ENCODE results near the gene TBC1D8.
A peak's percentile ranks its signal among the peaks of the same experiment; 100 is the strongest.

Gene TBC1D8

GRCh38 chr2:100993294-100993693 is 157.9 kb downstream of the TBC1D8 start:
- no peak for DNase-seq

GRCh38 chr2:100992262-100992661 is 158.9 kb downstream of the TBC1D8 start:
- no peak for DNase-seq

GRCh38 chr2:100991404-100991773 is 159.8 kb downstream of the TBC1D8 start:
- DNase-seq: no peak

DNA sequence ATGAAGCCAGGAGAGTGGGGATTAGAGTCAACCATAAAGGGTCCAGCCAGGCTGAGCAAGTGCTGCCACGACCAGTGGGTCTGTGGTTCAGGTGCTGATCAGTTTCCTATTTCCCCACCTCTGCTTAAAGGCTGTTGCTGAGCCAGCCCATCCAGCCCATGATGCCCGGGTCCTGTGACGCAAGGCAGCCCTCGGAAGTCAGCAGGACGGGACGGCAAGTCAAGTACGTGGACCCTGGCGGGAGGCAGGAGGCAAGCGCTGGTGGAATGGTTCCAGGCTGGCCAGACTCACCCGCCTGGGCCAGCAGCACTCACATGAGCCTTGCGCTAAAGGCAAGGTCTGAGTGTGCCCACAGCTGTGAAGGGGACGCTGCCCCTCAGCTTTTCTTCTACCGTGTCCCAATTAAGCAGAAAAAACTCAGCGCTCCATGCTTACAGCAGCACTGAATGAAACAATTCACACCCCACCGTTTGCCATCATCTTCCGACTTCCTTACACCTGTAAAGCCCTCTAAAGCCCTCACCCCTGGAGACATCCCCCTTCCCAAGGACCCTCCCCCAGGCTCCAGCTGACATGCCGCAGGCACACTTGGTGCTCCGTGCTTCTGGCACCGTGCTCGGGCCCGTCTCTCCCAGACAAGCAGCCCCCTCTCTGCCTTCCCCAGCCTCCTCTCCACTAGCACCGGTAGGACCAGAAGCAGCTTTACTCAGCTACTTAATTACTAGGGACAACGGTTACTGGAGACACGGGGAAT is 160.4 kb downstream of the TBC1D8 start:
- DNase-seq: no peak

DNA sequence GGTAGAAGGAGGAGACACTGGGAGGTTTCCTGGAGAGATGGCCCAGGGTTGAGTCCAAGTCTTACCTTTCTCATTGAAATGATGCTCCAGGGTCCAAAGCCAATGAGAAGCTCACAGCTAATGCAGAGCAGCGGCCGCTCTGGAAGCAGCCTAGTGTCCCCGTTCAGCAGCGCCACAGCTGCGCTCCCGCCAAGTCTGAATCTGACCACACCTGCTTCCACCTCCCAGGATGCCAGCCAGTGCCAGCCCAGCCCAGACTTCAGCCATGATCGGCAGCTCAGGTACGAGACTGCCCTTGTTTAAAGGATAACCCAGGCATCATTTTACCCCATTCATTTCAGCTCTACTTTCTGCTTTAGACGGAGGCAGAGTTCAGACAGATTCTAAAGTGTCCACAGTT is 161.0 kb downstream of the TBC1D8 start:
- DNase-seq: no peak

- no peak for DNase-seq
These were observed 161.5 kb downstream of the TBC1D8 start for GRCh38 chr2:100989666-100990065.

GRCh38 chr2:100988630-100989417 is 162.4 kb downstream of the TBC1D8 start:
- DNase-seq: no peak

DNA sequence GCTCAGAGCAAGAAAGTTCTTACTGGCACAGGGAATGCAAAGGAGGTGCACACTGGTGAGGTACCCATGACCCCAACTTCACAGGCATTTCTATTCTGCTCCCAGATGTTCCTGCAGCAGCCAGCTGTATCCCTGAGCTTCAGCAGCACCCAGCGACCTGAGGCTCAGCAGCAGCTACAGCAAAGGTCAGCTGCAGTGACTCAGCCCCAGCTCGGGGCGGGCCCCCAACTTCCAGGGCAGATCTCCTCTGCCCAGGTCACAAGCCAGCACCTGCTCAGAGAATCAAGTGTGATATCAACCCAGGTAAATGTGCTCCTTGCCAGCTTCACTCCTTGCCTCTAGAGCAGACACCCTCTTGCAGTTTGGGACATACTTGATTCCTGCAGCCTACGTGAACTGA is 163.2 kb downstream of the TBC1D8 start:
- no peak for DNase-seq

- no peak for DNase-seq
These were observed 163.6 kb downstream of the TBC1D8 start for GRCh38 chr2:100987536-100987935.

- DNase-seq: no peak
These were observed 165.0 kb downstream of the TBC1D8 start for GRCh38 chr2:100986157-100986556.

GRCh38 chr2:100984892-100985307 is 166.3 kb downstream of the TBC1D8 start:
- DNase-seq: peak; percentile 87

GRCh38 chr2:100983684-100984310 is 167.4 kb downstream of the TBC1D8 start:
- DNase-seq: no peak

DNA sequence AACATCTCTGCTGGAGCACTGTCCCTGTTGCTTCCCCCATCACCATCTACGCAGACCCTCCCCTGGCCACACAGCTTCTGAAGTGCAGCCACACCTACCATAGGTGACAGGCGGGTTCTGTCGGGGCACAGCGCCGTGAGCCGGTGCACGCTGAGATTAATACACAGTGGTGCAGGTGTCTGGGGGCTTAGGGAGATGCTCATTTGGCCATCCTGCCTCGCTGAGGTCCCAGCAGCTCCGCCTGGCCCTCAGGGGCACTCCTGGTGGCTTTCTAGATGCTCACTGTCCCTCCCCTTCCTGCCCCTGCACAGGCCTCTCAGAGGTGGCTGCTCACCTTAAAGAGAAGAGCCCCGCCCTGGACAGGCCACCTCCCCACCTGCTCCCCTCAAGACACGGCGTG is 168.0 kb downstream of the TBC1D8 start:
- no peak for DNase-seq

- no peak for DNase-seq
These were observed 168.7 kb downstream of the TBC1D8 start for GRCh38 chr2:100982431-100982861.

DNA sequence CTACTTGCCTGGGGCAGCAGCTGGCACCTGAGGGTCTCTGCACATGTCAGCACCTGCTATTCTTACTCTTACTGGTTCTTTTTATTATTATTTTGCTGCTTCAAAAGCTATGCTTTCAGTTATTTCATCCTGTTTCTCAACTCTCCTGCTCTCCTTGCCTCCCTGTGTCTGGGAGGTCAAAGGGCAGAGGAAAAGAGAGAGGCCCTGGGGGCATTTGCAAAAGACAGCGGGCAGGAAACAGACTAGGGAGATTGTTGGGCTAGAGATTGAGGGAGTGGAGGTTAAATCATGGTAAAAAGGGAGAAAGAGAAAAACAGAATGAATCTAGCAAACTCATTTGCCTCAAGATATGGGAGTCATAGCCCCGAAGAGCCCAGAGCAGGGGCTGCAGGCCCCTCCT is 170.2 kb downstream of the TBC1D8 start:
- DNase-seq: no peak

DNA sequence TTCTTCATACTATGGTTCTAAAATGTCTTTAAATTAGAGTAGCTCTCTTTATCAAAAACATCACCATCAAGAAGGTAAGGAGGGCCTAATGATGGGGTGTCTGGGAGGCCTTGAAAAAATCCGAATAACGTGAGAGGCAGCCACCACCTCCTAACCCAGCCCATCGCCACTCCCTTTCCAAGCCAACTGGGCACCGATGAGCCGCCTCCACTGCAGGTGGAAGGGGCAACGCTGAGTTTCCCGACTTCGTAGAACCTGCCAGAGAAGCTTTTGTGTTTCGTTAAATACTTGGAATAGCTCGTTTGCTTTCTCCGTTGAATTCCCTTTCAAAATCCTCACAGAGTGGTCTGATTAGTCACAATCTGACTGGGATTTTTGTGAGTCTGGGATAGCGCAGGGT is 171.1 kb downstream of the TBC1D8 start:
- DNase-seq: no peak

DNA sequence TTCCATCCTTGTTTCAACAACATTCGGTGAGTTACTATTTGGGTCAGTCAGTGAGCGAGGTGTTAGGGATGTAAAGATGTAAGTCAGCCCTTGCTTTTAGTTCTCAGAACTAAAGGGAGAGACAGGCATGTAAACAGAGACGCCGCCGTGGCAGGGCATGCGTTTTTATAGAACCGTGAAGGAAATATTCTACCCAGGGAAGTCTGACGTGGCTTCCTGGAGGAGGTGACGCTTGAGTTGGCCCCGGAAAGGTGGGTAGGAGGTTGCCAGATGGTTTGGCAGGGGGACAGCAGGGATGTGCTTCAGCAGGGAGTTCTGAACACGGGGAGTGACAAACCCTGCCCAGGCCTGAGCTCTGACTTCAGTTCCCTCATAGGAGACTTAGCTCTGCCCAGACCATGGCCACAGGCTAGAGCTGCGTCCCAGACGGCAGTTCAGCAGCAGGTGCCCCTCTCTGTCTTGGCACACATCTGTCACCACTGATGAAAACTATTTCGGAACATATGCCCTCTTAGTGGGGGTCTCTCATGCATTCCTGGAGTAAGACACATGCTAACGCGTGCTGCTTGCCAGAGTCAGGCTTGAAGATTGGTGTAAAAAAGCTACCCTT is 172.5 kb downstream of the TBC1D8 start:
- no peak for DNase-seq

DNA sequence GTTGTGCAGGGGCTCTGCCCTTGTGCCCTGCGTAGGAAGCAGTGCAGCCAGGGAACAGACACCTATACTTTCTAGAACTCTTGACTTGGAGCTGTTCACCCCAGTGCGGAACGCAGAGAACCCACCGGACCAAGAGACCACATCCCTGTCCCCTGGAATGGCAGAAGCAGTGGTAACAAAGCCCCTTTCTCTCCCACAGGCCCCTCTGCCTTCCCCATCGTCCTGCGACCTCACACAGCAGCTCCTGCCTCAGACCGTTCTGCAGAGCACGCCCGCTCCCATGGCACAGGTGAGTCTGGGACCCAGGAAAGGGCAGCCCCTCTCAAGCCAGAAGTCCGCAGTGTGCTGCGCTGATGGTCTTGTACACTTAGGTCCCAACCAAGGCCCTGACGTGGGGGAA is 173.7 kb downstream of the TBC1D8 start:
- no peak for DNase-seq

DNA sequence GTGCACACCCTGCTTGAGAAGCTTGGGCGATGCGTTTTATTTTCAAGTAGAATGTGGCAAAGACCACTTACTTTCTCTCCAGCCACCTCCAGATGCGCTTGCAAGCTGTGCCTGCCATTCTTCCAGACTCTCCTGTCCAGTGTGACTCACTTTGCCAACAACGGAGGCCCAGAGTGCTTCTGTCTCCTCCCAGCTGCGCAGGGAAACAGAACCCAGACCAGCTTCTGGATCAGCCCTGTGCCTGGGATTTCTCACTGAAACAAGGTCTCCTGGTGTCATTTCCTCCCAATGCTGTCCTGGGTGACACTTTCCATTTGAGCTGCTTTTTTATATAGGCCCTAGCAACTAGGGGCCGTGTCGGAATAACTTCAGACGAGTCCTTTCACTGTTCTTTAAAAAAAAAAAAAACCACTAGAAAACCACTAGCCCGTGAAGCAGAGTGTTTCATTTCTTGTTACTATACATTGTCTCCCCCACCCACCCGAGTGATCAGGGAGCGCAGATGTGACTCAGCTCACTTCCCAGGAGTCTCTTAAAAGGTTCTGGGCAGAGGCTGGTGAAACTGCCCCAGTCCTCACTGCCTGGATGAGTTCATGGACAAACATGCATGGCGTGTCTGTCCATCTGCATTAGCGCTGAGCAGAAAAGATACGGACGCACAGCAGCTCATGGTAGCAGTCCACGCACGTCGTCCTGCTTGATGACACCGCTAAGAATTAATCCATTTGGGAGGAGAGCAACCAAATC is 174.4 kb downstream of the TBC1D8 start:
- DNase-seq: no peak

GRCh38 chr2:100976061-100976460 is 175.1 kb downstream of the TBC1D8 start:
- no peak for DNase-seq

DNA sequence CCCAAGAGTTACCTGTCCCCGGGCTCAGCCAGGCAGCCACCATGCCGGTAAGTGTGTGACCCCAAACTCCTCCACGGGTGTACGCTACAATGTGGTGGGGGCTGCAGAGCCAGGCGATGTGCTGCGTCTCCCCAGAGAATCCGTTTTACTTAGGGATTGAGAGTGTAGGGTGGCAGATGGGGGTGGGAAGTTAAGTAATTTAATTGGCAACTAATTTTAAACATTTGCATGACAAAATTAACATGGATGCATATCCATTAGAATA is 175.7 kb downstream of the TBC1D8 start:
- DNase-seq: no peak

- DNase-seq: no peak
These were observed 176.3 kb downstream of the TBC1D8 start for GRCh38 chr2:100974712-100975520.

Measured in activated CD8-positive, alpha-beta memory T cell treated with anti-CD3 and anti-CD28 coated beads for 24 hours (primary cell).